GM19372 (cell line): ENCODE data around the gene NUDT8.
"Not testable (repeated sequence)": the region's sequence is repeated elsewhere in the genome, so short reads cannot be mapped to it uniquely, and the experiment has no call there.

Source experiments
- ATAC-seq: cut with Tn5 transposase; IDR thresholded peaks from one replicate; pipeline ENCODE4 v1.9.1; 2021; ENCODE audit warnings: mild to moderate bottlenecking, low read depth, moderate library complexity; ENCODE audit not compliant: unreplicated experiment

Gene NUDT8

DNA sequence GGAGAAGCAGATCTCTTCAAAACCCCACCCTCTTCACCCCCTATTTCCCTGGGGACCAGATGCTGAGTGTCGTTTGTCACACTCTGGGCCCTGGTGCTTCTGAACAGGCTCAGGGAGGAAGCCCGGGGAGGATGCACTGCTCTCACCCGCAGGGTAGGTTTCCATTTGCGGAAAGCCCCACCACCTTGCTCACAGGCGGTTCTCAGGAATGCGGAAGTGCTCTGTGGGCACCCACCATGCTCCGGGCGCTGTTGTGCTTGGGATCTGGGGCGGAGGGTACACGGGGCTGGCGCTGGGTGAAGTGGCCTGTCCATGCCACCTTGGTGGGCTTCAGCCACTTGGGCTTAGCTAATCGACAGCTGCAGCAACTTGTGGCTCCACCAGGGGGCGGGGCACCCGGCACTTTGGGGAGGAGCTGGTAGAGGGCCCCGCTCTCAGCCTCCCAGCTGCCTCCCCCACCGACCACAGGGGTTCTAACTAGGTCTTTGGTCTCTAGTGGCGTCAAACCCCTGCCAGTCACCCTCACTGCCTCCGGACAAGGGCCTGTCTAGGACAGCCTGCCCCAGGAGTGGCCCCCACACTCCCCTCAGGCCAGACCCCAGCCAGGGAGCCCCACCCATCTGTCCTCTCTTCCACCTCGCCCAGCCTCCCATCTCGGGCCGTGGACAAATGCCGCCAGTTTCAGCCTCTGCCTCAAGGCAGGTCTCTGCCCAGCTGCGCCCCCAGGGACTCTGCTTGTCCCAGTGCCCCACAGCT lies 15.6 kb downstream of the NUDT8 start:
- peak; percentile 81 for ATAC-seq

DNA sequence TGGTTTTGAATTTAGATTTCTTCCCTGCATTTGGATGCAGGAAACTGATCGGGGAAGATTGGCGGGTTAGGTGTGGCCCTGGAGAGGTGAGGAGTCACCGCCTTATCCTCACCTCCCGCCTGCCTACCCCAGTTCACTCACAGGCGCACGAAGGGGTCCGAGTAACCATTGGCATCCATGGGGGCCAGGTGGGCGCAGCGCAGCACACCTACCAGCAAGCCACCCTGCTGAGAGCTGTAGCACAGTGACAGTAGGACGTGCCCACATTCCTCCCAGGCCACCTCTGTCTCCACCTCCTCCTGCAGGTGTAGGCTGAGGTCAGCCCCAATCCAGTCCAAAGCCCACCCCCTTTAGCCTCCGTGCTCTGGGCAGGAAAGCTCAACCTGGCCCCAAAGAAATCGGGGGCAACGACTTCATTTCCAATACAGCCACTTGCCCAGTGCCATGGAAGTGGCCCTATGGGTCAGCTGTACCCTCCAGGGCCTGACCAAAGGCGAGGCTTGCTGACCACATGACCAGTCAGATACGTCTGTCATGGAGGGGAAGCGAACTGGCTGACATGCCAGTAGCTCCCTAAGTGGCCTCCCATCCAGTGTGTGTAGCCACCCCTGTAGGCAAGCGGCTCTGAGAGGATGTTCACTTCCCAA lies 16.3 kb downstream of the NUDT8 start:
- ATAC-seq: no peak

DNA sequence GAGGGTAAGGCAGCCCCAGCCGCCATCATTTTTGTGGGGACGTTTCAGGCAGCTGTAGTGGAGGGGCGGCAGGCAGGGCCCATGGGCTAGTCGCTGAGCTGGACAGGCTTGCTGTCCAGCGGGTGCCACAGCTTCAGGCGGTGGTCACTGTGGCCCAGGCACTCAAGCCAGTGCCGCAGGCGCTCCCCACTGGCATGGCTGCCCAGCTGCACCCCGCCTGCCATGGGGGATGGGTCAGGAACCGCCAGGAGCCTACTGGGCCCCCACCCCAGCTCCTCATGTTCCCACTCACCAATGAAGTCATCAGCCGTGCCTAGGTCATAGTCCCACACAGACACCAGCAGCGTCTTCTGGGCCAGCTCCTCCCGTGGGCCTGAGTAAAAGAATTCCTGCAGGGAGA lies 17.0 kb downstream of the NUDT8 start:
- no peak for ATAC-seq

DNA sequence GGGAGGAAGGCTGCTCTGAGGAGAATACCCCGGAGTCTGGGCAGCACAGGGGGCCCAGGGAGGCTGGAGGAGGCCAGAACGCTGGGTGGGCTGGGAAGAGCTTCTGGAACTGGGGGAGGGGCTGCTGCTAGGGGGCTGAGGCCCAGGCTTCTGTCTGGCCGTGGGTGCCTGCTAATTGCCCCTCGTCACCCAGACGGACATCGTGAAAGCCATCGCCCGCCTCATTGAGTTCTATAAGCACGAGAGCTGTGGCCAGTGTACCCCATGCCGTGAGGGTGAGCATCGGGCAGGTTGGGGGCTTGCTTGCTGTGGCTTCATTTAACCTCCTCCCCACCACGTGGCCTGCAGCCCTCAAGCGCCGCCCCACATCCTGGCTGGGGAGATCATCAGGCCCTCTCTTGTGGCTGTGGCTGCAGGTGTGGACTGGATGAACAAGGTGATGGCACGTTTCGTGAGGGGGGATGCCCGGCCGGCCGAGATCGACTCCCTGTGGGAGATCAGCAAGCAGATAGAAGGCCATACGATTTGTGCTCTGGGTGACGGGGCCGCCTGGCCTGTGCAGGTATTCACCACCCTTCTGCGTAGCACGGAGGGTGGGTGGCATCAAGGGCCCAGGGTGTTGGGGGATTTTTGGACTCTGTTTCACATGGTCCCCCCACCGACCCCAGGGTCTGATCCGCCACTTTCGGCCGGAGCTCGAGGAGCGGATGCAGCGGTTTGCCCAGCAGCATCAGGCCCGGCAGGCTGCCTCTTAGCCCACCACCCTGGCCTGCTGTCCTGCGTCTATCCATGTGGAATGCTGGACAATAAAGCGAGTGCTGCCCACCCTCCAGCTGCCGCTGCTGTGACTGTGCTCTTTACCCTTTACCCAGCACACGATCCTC lies 17.8 kb downstream of the NUDT8 start:
- no peak for ATAC-seq

DNA sequence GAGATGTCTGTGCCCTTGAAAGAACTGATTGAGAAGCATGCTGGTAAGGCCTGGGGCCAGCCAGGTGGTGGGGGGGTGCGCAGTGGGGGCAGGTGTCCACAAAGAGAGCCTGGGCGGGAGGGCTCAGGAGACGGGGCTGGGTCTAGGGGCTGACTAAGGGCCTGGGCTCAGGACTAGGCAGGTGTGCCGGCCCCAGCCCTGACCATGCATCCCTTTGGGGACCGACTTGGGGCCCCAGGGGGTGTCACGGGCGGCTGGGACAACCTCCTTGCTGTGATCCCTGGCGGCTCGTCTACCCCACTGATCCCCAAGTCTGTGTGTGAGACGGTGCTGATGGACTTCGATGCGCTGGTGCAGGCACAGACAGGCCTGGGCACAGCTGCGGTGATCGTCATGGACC lies 18.6 kb downstream of the NUDT8 start:
- no peak for ATAC-seq

DNA sequence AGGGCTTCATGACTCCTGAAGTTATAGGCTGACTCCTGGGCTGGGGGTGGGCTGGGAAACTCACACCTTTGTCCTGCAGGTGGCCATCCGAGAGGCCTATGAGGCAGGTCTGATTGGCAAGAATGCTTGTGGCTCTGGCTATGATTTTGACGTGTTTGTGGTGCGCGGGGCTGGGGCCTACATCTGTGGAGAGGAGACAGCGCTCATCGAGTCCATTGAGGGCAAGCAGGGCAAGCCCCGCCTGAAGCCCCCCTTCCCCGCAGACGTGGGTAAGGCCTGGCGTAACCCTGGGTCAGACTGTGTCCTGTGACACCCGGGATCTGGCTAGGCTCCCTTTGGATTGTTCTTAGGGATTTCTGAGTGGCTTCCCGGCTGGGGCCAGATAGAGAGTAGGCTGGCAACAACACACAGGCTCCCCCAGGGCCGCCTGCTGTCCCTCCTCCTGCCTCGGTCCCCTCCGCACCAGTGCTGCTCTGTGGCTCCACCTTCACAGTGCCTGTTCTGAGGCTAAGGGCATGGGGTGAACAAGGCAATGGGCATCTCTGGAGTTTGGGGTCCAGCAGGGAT lies 19.4 kb downstream of the NUDT8 start:
- ATAC-seq: no peak

DNA sequence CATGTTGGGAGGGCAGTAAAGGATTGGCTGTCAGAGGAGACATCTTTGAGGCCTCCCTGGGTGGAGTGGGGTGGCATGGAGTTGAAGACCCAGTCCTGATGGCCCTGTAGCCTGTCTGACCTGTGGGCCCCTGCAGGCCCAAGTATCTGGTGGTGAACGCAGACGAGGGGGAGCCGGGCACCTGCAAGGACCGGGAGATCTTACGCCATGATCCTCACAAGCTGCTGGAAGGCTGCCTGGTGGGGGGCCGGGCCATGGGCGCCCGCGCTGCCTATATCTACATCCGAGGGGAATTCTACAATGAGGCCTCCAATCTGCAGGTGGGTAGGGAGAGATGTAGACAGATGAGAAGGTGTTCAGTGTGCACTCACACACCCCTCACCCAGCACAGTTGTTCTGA lies 20.4 kb downstream of the NUDT8 start:
- ATAC-seq: no peak

DNA sequence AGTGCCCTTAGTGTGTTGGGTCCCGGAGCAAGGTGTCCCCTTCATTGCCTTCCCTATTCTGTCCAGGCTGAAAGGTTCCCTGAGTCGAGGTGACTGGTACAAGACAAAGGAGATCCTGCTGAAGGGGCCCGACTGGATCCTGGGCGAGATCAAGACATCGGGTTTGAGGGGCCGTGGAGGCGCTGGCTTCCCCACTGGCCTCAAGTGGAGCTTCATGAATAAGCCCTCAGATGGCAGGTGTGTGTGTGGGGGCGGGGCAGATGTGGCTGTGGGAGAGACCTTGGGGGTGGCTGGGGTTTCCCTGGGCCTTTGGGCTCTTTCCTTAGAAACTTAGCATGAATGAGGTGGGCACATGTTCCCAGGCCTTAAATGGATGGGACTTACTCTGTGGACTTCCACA lies 21.3 kb downstream of the NUDT8 start:
- no peak for ATAC-seq

DNA sequence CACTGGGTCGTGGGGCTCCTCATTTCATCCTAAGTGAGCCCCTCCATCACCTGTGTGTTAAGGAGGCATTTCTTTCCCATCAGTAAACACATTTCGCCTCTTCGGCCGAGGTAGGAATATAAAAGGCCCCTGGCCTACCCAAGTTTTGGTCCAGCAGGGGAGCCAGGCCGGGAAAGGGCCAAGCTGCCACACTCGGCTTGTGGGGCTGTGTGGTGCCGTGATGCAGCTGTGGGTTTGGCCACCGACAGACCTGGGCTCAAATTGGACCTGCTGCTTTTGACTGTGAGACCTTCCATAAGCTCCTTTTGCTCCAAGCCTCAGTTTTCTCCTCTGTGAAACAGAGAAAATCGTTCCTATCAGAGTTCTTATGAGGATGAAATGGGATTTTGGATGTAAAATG lies 22.2 kb downstream of the NUDT8 start:
- no peak for ATAC-seq

DNA sequence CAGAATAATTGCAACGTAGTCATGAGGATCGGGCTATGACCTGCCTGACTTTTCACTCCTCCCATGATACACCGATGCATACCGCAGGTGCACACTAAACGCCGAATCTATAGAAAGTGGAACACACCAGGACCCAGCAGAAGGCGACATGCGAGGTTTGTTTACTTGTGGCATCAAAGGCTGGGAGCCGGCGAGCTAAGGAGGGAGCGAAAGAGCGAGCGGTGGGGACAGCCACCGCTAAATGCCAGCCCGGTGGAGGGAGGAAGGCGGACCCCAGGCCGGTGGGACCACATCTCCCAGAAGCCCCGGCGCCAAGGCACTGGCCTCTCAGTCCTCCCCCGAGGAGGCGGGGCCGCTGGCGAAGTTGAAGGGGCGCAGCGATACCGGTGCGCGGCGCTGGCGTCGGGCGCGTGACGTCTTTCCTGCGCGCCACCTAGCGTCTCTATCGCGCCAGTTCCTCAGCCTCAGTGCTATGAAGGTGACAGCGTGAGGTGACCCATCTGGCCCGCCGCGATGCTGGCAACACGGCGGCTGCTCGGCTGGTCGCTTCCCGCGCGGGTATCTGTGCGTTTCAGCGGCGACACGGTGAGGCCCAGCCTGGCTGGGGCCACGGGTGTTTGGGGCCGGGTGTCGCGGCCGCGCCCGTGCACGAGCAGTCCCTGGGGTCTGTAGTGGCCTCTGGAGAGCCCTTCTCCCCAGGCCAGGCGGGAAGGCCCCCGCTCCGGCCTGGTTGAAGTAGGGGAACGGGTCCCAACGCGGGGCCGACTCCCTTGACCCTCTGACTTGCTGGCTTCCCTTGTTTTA lies 23.0 kb downstream of the NUDT8 start, which contains the start of gene NDUFV1:
Gene NDUFV1 (plus strand): TSS at position 445 of the 804 bp plus-strand sequence. CDS start 69 bp downstream, at position 514.
- ATAC-seq: peak; percentile 98

DNA sequence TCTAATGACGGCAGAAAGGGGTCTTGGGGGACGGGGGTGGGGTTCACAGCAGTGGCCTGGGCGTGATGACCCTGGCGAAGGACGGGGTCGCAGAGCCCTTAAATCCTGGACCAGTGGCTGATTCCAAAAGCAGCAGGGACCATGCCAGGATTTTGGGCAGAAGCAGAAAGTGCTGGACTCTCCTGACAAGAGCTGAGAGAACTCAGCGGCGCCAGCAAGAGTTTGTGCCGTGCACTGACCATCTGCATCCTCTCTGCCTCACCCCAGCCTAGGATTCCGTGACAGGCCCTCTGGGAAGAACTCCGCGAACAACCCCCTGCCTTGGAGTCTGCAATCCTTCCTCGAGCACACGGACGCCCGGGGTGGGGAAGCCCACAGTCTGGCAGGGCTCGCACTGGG lies 23.6 kb downstream of the NUDT8 start:
- no peak for ATAC-seq

DNA sequence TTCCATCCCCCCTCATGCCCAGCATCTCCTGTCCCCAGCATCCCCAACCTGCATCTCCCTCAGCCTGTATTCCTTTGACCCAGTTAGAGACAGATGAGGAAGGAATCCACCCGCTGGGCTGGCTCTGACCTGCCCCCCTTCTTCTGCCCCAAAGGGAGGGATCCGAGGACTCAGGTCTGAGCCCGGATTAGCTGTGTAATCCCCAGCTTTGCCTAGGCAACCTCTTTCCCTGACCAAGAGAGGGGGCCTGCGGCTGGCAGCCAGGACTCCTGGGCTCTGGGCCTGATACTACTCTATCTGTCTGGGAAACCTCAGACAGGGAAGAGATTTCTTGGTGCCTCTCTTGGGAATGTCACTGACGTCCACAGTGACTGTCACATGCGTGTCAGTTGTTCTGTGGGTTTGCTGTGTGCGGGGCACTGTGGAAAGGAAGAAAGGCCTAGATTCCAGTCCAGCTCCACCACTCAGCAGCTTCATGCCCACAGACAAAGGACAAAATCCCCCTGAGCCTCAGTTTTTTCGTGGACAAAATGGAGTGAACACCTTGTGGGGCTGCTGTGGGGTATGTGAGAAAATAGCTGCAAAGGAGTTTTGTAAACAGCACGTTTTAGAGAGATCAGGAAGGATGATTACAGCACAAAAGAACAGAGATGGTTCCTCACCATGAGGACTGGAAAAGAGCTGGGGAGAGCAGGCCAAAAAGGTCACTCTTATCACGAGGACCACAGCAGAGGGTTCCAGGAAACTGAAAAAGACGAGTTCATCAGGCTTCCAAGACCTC lies 24.3 kb downstream of the NUDT8 start:
- no peak for ATAC-seq

DNA sequence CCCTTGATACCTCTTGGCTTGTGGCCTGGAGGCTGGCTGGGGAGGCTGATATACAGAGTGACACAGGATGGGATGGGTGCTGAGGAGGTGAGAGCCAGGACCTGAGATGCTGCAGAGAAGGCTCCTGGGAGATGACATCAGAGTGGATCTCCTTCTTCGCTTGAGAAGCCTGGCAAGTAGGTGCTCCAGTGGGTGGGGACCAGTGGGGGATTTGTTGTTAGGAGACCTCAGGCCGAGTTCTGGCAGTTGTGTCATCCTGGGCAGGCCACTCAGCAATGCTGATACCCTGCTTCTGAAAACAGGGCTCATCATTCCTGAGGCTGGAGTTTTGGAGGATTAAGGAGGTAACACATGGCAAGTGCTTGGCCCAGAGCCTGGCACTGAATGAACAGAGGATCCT lies 24.9 kb downstream of the NUDT8 start:
- ATAC-seq: no peak

DNA sequence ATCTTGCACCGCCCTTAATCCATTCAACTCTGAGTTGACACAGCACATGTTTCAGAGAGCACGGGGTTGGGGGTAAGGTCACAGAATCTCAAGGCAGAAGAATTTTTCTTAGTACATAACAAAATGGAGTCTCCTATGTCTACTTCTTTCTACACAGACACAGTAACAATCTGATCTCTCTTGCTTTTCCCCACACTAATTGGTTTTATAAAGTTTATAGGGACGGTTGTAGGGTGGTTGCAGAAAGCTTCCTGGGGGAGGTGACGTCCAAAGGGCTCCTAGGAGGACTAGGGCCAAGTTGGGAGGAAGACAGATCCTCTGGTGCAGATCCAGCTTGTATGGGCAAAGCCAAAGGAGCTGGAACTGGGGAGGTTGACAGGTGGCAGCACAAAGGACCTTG lies 25.6 kb downstream of the NUDT8 start:
- not testable (repeated sequence) for ATAC-seq

DNA sequence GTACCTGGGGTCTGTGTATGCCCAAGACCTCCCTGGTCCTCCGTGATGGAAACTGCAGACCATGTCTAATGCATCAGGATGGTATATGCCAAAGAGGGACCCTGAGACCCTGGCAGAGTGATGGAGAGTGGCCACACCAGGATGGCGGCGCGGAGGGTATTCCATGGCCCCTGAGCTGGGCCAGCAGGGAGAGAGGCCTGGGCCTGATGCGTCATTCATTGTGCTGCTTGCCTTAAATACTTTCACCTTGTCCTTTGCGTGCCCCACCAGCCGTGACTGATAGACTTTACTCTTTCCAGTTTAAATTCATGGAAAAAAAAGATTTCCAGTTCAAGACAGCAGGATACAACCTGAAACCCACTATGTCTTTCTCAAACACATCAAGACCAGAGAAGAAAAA lies 28.6 kb downstream of the NUDT8 start:
- no peak for ATAC-seq

DNA sequence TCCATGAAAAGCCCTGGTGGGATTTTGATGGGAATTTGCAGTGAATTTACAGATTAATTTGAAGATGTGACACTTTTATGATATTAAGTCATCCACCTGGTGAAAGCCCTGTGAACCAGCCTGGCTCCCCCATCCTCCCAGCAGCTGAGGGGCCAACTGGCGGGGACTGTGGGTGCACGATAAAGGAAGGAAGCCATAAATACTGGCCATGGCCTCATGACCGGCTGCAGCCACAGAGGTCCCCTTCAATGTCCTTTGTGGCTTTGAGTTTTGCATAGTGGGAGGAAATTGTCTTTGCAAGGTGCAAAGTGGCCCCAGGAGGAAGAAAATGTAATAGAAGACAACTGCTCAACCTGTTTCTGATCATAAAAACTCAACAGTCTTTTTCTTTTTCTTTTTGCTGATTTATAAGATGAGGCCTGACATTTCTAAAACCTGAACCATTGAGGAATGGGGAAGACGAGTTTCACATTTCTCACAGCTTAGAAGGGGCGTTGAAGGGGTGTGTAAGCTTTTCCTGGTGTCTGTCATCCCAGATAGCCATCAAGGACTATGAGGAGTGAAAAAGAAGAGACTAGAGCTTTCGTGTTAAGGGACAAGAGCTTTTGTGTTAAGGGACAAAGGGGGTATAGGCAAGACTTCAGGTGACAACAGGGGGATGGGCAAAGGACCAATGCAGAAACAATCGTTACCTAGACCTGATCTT lies 29.3 kb downstream of the NUDT8 start:
- no peak for ATAC-seq

DNA sequence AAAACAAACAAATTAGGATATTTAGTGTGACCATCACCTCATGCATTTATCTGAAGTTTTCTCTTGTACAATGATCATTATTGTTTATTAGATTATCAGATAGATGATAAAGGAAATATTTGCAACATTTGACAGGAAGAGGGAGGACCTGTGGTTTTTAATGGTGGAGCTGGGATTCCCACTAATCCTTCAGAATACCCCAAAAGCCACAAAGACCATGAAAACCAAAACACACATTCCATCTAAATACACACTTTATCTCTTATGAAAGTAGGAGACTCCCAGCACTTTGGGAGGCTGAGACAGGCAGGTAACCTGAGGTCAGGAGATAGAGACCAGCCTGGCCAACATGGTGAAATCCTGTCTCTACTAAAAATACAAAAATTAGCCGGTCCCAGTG lies 30.6 kb downstream of the NUDT8 start:
- ATAC-seq: no peak

DNA sequence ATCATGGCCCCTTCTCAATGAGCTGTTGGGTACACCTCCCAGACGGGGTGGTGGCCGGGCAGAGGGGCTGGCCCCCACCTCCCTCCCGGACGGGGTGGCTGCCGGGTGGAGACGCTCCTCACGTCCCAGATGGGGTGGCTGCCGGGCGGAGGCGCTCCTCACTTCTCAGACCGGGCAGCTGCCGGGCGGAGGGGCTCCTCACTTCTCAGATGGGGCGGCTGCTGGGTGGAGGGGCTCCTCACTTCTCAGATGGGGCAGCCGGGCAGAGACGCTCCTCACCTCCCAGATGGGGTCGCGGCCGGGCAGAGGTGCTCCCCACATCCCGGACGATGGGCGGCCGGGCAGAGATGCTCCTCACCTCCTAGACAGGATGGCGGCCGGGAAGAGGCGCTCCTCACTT lies 31.8 kb downstream of the NUDT8 start:
- not testable (repeated sequence) for ATAC-seq

DNA sequence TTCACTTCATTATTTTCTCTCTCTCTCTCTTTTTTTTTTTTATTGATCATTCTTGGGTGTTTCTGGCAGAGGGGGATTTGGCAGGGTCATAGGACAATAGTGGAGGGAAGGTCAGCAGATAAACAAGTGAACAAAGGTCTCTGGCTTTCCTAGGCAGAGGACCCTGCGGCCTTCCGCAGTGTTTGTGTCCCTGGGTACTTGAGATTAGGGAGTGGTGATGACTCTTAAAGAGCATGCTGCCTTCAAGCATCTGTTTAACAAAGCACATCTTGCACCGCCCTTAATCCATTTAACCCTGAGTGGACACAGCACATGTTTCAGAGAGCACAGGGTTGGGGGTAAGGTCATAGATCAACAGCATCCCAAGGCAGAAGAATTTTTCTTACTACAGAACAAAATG lies 32.3 kb downstream of the NUDT8 start:
- ATAC-seq: not testable (repeated sequence)
